ENCODE data around the gene ERGIC1. TPM values are rescaled to one million over a fixed set of nuclear protein-coding genes. Genes with fewer than 3 reads are reported as not detected.

Gene ERGIC1
- total and polyA plus RNA-seq, 2 of the 13 experiments (the other 11 are each of a cell fraction or from before 2014, with no cell fraction given): 78.5 to 184 TPM

DNA sequence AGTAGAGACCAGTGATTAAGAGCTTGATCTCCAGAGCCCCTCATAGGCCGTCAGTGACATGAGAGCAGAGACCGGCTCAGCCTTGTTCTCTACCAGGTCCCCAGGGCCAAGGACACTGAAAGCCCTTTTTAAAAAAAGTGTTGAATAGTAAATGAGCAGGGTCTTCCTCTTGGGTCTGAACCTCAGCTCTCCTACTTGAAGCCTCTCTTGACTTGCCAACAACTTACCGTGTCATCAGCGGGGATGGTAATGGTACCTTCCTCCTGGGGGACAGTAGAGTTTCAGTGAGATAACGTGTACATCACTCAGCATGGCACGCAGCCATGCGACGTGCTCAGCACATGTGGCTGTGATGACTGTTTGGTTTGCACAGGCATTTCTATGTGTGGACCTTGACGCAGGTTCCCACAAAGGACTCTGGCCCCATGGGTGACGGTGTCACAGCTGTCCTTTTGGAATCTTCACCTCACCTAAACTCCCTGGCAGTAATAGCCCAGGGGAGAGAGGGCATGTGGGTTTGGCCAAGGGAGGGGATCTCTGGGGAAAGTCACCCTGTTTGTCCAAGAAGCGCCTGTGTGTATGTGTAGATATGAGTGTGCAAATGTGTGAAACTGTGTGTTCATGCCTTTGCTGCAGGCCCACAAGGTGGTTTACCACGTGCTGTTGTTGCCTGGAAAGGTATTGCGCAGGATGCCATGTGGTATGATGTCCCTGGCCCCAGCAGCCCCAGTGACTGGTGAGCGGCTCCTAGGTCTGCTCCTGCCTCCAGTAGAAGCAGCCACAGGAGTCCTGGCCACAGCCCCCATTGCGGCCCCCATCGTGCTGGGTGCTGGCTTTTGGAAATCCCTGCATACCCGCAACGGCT, 18.7 kb downstream of the ERGIC1 start (continued):
- TF ChIP-seq MEIS1 (CRISPR knock-in tag; IDR thresholded peaks at IDR 0.05; ENCODE audit: borderline replicate concordance) (peak; percentile 55; the same call in 1 of the 2 replicates), HMG20A (CRISPR knock-in tag; IDR thresholded peaks at IDR 0.05; ENCODE audit: borderline replicate concordance) (peak; percentile 89; the same call in 1 of the 2 replicates), KDM4B (CRISPR knock-in tag; IDR thresholded peaks at IDR 0.05) (peak; percentile 47; the same call in 1 of the 2 replicates), NFE2 (CRISPR knock-in tag; IDR thresholded peaks at IDR 0.05) (no peak), HNRNPL (IDR thresholded peaks at IDR 0.05; ENCODE audit: low read depth, low read length) (0 out of 2 replicates have a peak, but pooled peaks have one; percentile 28), SP1 (IDR thresholded peaks at IDR 0.05) (no peak), SP1 (CRISPR knock-in tag; IDR thresholded peaks at IDR 0.05) (peak; percentile 18; the same call in 1 of the 2 replicates), TGIF2 (CRISPR knock-in tag; IDR thresholded peaks at IDR 0.05) (peak; percentile 98), ZNF562 (CRISPR knock-in tag; IDR thresholded peaks at IDR 0.05; ENCODE audit: borderline replicate concordance) (no peak), ZBTB3 (CRISPR knock-in tag; IDR thresholded peaks at IDR 0.05; ENCODE audit: borderline replicate concordance, low read depth) (no peak; the same call in 1 of the 2 replicates), SMARCC2 (IDR thresholded peaks at IDR 0.05) (no peak), ARNT2 (CRISPR knock-in tag; IDR thresholded peaks at IDR 0.05; ENCODE audit: low read depth) (no peak), ESRRA (CRISPR knock-in tag; IDR thresholded peaks at IDR 0.05; ENCODE audit: low read depth) (peak; percentile 95), BCL6 (CRISPR knock-in tag; IDR thresholded peaks at IDR 0.05) (peak; percentile 84), ZNF333 (CRISPR knock-in tag; IDR thresholded peaks at IDR 0.05; ENCODE audit: borderline replicate concordance) (no peak), SP4 (CRISPR knock-in tag; IDR thresholded peaks at IDR 0.05) (no peak), NCOA2 (CRISPR knock-in tag; IDR thresholded peaks at IDR 0.05) (peak; percentile 80), ZNF33A (CRISPR knock-in tag; IDR thresholded peaks at IDR 0.05; ENCODE audit: borderline replicate concordance) (peak; percentile 65; the same call in 1 of the 2 replicates)
- TF ChIP-seq, protein P1, sequence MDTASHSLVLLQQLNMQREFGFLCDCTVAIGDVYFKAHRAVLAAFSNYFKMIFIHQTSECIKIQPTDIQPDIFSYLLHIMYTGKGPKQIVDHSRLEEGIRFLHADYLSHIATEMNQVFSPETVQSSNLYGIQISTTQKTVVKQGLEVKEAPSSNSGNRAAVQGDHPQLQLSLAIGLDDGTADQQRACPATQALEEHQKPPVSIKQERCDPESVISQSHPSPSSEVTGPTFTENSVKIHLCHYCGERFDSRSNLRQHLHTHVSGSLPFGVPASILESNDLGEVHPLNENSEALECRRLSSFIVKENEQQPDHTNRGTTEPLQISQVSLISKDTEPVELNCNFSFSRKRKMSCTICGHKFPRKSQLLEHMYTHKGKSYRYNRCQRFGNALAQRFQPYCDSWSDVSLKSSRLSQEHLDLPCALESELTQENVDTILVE (CRISPR knock-in tag; IDR thresholded peaks at IDR 0.05): 0 out of 2 replicates have a peak, but pooled peaks have one; percentile 65
- TF ChIP-seq, protein P2, sequence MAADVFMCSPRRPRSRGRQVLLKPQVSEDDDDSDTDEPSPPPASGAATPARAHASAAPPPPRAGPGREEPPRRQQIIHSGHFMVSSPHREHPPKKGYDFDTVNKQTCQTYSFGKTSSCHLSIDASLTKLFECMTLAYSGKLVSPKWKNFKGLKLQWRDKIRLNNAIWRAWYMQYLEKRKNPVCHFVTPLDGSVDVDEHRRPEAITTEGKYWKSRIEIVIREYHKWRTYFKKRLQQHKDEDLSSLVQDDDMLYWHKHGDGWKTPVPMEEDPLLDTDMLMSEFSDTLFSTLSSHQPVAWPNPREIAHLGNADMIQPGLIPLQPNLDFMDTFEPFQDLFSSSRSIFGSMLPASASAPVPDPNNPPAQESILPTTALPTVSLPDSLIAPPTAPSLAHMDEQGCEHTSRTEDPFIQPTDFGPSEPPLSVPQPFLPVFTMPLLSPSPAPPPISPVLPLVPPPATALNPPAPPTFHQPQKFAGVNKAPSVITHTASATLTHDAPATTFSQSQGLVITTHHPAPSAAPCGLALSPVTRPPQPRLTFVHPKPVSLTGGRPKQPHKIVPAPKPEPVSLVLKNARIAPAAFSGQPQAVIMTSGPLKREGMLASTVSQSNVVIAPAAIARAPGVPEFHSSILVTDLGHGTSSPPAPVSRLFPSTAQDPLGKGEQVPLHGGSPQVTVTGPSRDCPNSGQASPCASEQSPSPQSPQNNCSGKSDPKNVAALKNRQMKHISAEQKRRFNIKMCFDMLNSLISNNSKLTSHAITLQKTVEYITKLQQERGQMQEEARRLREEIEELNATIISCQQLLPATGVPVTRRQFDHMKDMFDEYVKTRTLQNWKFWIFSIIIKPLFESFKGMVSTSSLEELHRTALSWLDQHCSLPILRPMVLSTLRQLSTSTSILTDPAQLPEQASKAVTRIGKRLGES (CRISPR knock-in tag; IDR thresholded peaks at IDR 0.05; ENCODE audit: borderline replicate concordance): no peak; the same call in 1 of the 2 replicates
- TF ChIP-seq, protein P3, sequence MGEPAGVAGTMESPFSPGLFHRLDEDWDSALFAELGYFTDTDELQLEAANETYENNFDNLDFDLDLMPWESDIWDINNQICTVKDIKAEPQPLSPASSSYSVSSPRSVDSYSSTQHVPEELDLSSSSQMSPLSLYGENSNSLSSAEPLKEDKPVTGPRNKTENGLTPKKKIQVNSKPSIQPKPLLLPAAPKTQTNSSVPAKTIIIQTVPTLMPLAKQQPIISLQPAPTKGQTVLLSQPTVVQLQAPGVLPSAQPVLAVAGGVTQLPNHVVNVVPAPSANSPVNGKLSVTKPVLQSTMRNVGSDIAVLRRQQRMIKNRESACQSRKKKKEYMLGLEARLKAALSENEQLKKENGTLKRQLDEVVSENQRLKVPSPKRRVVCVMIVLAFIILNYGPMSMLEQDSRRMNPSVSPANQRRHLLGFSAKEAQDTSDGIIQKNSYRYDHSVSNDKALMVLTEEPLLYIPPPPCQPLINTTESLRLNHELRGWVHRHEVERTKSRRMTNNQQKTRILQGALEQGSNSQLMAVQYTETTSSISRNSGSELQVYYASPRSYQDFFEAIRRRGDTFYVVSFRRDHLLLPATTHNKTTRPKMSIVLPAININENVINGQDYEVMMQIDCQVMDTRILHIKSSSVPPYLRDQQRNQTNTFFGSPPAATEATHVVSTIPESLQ (CRISPR knock-in tag; conservative IDR thresholded peaks at IDR 0.05): no peak
- TF ChIP-seq, protein P4, sequence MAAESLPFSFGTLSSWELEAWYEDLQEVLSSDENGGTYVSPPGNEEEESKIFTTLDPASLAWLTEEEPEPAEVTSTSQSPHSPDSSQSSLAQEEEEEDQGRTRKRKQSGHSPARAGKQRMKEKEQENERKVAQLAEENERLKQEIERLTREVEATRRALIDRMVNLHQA (CRISPR knock-in tag; IDR thresholded peaks at IDR 0.05): no peak
- TF ChIP-seq, protein P5, sequence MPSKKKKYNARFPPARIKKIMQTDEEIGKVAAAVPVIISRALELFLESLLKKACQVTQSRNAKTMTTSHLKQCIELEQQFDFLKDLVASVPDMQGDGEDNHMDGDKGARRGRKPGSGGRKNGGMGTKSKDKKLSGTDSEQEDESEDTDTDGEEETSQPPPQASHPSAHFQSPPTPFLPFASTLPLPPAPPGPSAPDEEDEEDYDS (CRISPR knock-in tag; IDR thresholded peaks at IDR 0.05): peak; percentile 68; the same call in 1 of the 2 replicates
